NCI-H2227 treated with DMSO at 0.1 percent for 48 hours (cell line): Measurements from ENCODE around the gene RNF13.
"Not testable (repeated sequence)": the region's sequence is repeated elsewhere in the genome, so short reads cannot be mapped to it uniquely, and the experiment has no call there.

ENCODE experiments used
- DNase-seq: peaks from one replicate; lab custom pipeline; 2025; lab: John Stamatoyannopoulos, UW

Gene RNF13

DNA sequence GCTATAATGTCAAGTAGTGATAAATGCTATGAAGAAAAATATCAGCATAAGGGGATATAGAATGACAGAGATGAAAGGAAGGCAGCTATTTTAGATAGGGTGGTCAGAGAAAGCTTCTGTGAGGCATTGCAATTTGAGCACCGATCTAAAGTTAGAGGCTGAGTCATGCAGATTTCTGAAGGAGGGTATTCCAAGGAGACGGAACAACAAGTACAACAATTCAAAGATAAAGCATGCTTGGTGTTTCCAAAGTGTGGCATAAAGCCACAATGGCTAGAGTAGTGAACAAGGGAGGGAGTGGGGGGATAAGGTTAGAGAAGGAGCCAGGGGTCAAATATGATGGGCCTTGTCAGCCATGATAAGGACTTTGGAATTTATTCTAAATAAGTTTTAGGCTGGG, 85.8 kb downstream of the RNF13 start:
- DNase-seq, result no peak

DNA sequence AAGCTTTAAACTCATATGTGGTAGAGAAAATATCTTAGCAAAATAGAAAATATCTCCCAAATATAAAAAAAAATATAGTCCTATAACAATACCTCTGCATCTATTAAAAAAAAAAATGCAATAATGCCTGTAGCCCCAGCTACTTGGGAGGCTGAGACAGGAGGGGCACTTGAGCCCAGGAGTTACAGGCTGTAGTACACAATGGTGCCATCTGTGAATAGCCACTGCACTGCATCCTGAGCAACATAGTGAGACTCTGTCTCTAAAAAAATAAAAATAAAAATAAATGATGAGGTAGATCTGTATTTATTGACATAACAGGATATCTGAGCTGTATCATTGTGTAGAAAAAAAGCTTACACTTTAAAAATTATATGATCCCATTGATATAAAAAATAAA, 87.3 kb downstream of the RNF13 start:
- DNase-seq, result no peak

DNA sequence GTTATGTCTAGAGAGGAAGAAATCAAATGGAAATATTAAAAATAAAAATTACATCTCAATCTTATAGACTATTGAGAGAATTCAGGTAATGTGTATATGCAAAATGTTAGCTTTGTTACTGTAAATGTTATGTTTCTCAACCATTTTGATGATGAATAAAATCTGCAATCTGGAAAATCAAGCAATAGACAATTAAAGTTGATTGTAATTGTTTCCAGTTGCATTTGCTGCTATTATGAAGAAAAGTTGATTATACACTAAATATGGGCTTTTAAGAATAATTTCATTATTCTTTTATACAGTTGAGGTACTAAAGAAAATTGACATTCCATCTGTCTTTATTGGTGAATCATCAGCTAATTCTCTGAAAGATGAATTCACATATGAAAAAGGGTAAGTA, 88.8 kb downstream of the RNF13 start:
- DNase-seq, result no peak

- no peak for DNase-seq
These were observed 89.6 kb downstream of the RNF13 start for GRCh38 chr3:149902498-149903139.

- DNase-seq, result no peak
These were observed 93.0 kb downstream of the RNF13 start for GRCh38 chr3:149906036-149906435.

- DNase-seq, result peak; percentile 55
These were observed 95.5 kb downstream of the RNF13 start for GRCh38 chr3:149908424-149908957.

GRCh38 chr3:149909923-149910322, 96.9 kb downstream of the RNF13 start:
- no peak for DNase-seq

DNA sequence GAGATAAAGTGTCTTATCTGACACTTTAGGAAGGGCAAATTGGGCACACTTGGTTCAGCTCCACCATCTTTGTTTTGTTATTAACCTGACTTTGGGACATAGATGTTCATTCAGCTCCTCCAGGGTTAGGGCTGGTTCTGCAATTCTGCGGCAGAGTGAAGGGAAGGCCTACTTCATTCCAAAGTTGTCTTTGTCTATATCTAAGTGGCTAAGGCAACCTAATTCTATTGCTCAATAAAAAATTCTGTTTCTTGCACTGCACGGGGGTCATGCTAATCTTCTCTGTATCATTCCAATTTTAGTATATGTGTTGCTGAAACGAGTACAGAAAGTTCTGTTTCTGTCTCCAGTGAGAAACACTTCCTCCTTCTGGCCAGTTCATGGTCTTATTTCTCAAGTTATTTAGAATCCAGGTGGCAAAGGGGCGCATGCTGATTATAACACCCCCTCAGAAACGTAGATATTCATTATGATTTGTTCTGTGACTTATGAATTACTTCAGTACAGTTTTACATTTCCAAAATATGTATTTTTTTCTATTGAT, 104.2 kb downstream of the RNF13 start:
- no peak for DNase-seq

DNA sequence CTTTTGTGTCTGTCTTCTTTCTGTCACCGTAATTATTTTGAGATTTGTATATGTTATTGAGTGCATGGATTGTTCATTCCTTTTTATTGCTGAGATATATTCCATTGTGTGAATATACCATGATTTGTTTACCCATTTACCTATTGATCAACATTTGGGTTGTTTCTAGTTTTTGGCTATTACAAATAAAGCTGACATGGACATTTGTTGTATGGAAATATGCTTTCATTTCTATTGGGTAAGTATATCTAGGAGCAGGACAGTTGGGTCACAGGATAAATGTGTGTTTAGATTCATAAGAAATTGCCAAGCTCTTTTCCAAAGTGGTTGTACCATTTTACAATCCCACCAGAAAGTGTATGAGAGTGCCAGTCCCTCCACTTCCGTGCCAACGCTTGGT, 106.5 kb downstream of the RNF13 start:
- no peak for DNase-seq

GRCh38 chr3:149920119-149920518, 107.1 kb downstream of the RNF13 start:
- DNase-seq, result no peak

DNA sequence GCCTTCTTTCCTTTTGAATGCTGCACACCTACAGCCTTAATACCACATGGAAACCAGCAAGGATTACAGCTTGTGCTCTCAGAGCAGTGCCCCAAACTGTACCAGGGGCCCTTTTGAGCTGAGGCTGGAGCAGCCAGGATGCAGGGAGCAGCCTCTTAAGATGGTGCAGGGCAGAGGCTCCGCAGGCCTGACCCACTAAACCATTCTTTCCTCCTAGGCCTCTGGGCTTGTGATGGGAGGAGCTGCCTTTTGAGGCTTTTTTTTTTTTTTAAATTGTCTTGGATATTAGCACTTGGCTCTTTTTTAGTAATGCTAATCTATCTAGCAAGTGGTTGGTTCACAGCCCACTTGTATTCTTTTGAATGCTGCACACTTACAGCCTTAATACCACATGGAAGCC, 120.0 kb downstream of the RNF13 start:
- DNase-seq, result no peak

DNA sequence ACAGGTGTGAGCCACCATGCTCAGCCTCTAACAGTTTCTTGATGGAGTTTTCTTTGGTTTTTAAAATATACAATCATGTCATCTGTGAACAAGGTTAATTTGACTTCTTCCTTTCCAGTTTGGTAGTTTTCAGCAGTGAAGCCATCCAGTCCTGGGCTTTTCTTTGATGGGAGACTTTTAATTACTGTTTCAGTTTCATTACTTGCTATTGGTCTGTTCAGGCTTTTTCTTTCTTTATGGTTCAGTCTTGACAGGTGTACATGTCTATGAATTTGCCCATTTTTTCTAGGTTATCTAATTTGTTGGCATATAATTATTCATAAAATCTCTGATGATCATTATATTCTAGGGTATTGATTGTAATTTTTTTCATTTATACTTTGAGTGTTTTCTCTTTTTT, 120.8 kb downstream of the RNF13 start:
- no peak for DNase-seq

DNA sequence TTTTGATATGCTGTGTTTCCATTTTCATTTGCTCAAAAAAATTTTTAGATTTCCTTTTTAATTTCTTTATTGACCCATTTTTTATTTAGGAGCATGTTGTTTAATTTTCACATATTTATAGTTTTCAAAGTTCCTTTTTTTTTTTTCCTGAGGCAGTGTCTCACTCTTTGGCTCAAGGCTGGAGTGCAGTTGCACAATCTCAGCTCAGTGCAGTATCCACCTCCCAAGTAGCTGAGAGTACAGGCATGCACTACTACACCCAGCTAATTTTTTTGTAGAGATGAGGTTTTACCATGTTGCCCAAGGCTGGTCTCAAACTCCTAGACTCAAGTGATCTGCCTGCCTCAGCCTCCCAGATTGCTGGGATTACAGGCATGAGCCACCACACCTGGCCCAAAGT, 121.5 kb downstream of the RNF13 start:
- DNase-seq, result no peak

GRCh38 chr3:149936812-149937230, 123.8 kb downstream of the RNF13 start:
- DNase-seq, result peak; percentile 53

DNA sequence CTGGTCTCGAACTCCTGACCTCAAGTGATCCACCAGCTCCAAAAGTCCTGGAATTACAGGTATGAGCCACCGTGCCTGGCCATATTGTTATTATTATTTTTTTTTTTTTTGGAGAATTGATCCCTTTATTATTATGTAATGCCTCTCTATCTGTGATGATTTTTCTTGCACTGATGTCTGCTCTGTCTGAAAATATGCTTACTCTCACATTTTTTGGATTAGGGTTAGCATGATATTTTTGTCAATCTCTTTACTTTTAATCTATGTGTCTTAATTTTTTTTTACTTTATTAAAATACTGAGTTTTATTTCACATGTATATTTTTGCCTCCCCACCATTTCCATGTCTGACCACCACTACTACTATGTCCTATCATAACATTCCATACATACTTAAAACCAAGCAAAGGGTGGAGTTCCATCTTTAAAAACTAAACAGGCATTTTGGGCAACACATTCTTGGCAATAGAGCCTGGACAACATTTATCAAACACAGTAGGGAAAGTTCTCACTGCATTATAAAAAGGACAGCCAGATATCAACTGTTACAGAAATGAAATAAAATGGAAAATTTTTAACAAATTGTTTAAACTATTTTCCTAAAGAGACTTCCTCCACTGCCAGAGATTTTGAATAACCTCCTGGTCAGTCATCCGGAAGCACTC, 125.5 kb downstream of the RNF13 start:
- not testable (repeated sequence) for DNase-seq

DNA sequence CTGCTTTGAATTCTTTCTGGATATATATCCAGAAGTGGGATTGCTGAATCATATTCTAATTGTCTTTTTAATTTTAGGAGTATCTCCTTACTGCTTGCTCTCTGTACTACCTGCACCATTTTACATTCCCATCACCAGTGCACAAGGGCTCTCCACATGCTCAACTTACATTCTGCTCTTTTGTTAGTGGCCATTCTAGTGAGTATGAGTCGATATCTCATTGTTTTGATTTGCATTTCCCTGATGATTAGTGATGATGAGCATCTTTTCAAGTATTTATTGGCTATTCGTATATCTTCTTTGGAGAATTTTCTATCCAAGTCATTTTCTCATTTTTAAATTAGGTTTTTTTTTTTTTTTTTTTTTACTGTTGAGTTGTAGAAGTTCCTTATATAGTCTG, 128.2 kb downstream of the RNF13 start:
- no peak for DNase-seq

DNA sequence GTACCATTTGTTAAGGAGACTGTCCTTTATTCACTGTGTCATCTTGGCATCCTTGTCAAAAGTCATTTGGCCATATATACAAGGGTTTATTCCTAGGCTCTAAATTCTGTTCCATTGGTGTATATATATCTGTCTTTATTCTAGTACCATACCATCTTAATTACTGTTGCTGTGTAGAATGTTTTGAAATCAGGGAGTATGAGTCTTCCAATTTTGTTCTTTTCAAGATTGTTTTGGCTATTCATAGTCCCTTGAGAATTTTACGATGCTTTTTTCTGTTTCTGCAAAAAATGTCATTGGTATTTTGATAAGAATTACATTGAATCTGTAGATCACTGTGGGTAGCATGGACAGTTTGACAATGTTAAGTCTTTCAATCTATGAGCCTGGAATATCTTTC, 128.9 kb downstream of the RNF13 start:
- no peak for DNase-seq

- no peak for DNase-seq
These were observed 129.4 kb downstream of the RNF13 start for GRCh38 chr3:149942409-149942808.

- DNase-seq, result not testable (repeated sequence)
These were observed 131.0 kb downstream of the RNF13 start for GRCh38 chr3:149943966-149944365.

- no peak for DNase-seq
These were observed 134.2 kb downstream of the RNF13 start for GRCh38 chr3:149947231-149947630.

DNA sequence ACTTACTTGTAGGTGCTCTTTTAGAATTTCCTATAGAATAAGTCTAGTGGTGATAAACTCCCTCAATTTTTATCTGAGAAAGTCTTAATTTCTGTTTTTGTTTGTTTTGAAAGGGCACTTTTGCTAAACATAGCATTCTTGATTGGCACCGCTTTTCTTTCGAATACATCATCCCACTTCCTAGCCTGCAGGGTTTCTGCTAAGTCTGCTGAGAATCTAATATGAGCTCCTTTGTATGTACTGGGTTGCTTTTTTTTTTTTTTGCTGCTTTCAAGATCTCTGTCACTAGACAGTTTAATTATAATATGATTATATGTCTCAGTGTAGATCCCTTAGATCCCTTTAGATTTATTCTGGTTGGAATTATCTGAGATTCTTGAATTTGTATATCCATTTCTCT, 136.2 kb downstream of the RNF13 start:
- no peak for DNase-seq

DNA sequence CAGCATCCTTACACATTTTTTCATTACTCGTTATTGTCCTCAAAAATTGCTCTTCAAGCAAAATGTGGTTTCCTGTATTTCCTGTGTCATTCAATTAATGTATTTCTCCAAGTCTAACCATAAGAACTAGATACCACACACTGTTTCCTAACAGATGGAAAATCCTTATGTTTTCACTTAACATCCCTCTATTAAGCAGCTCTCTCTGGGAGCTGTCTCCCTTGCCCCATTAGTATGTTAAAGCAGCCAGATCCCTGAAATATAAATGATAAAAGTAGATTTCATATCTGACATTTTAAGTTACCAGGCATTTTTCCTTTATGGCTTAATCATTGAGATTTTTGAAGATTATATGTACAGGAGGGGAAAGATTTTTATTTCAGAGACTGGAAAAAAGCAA, 141.8 kb downstream of the RNF13 start:
- no peak for DNase-seq

DNA sequence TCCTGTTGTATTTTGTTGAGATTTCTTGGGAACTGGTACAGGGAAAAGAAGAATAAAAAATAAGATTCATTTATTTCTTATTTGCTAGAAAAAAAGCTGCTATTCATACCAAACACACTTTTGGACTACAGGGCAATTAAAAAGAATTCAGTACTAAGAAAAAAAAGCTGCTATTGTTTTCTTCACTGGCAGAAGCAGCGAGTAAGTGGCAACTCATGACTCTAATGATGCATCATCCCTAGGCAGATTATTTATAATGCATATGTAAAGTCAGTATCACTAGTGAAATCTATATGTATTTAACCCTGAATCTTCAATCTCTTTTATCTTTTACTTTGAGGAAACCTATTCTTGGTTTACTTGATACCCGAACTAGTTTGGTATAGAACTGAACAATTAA, 142.4 kb downstream of the RNF13 start:
- no peak for DNase-seq
